OCI-LY1 (cell line): ENCODE measurements around the gene CCNYL1.

ENCODE experiments used
- CTCF ChIP-seq: fragments of 200-600 bp; sonication (generic), shearing (Covaris generic); IDR thresholded peaks from 2 replicates; pipeline ENCODE4 v1.5.1; 2017; ENCODE audit warnings: mild to moderate bottlenecking, antibody characterized with exemption, low read length, moderate library complexity, mixed read lengths
- EZH2 ChIP-seq: fragments of 200-600 bp; sonication (generic), shearing (Covaris generic); IDR thresholded peaks from 2 replicates; pipeline ENCODE4 v1.8.0; 2017; ENCODE audit warnings: borderline replicate concordance, mixed run types, mild to moderate bottlenecking, antibody characterized with exemption, low read length, moderate library complexity, mixed read lengths

GRCh38 chr2:207733597-207734240 lies 22.3 kb downstream of the CCNYL1 start:
- TF ChIP-seq CTCF (no peak), EZH2 (no peak)
